Right atrium auricular region (tissue), 2 donors: ENCODE results near the gene TNNT2. TPM values are rescaled to one million over a fixed set of nuclear protein-coding genes. Genes with fewer than 3 reads are reported as not detected.

Source experiments
- DNase-seq: peaks from one replicate; pipeline ENCODE4 v3.0.0-alpha.2; 2019; ENCODE audit warnings: low spot score
- H3K27ac ChIP-seq, 2 donors: fragments of 200-600 bp; sonication (generic); 1 replicate in 1 of 2; 2 replicates in 1 of 2; pipeline ENCODE4 v1.5.1; 2016 to 2019
- H3K27me3 ChIP-seq, 2 donors: fragments of 200-600 bp; sonication (generic); one replicate each; pipeline versions ENCODE4 v1.5.1 to v1.6.0; 2017 to 2019
- H3K36me3 ChIP-seq: fragments of 200-600 bp; sonication (generic); one replicate; pipeline ENCODE4 v1.5.1; 2016
- H3K4me1 ChIP-seq, 2 donors: fragments of 200-600 bp; sonication (generic); one replicate each; pipeline versions ENCODE4 v1.5.1 to v1.6.0; 2017 to 2019
- H3K4me3 ChIP-seq, 2 donors: fragments of 200-600 bp; sonication (generic); 1 replicate in 1 of 2; 2 replicates in 1 of 2; pipeline ENCODE4 v1.5.1; 2017 to 2019; ENCODE audit warnings: mild to moderate bottlenecking in 1 of 2, moderate library complexity in 1 of 2
- H3K9me3 ChIP-seq, 2 donors: fragments of 200-600 bp; sonication (generic); one replicate each; pipeline ENCODE4 v1.5.1; 2019
- CTCF ChIP-seq, 2 donors: fragments of 200-600 bp; sonication (generic); IDR thresholded peaks; one replicate each; pipeline ENCODE4 v1.5.1; 2019; ENCODE audit warnings: antibody characterized with exemption in 2 of 2
- total RNA-seq, 2 donors: library from RNA; depleted of rRNA; stranded (reverse); fragments of >200 nt; gene quantifications; one replicate each; pipeline ENCODE4 v1.1.0, GENCODE V29; 2016

TNNT2 gene
- total RNA-seq, 2 donors from 2014 or later, result 4,112 to 12,321 TPM

GRCh38 chr1:201344206-201345080, 33.0 kb downstream of the TNNT2 start:
- DNase-seq, result no peak
- no peak overlapping the region for H3K27ac ChIP-seq
- no peak overlapping the region for H3K4me3 ChIP-seq
- no peak for TF ChIP-seq CTCF (IDR thresholded peaks at IDR 0.05)
- no peaks in the 10 kb centered on the region for H3K36me3 ChIP-seq
- no peaks in the 10 kb centered on the region for H3K9me3 ChIP-seq
- no peaks in the 10 kb centered on the region for H3K27me3 ChIP-seq
- peaks cover 0 to 22% of the 10 kb centered on the region in 2 donors for H3K4me1 ChIP-seq

DNA sequence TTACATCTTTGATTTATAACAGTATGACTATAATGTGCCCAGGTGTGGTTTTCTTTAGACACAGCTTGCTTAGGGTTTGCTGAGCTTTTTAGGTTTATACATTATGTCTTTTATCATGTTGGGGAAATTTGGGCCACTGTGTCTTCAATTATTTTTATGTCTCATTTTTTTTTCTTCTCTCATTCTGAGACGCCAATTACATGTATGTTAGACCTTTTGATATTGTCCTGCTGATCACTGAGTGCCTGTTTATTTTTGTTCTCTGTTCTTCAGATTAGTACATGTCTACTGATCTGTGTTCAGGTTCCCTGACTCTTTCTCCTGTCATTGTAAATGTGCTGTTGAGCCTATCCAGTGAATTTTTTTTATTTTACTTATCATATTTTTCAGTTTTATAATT, 36.1 kb downstream of the TNNT2 start:
- H3K4me3 ChIP-seq, result no peak overlapping the region
- H3K27me3 ChIP-seq, result no peaks in the 10 kb centered on the region
- TF ChIP-seq CTCF (IDR thresholded peaks at IDR 0.05), result no peak
- H3K9me3 ChIP-seq, result no peaks in the 10 kb centered on the region
- no peak overlapping the region for H3K27ac ChIP-seq
- peaks cover 0 to 4% of the 10 kb centered on the region in 2 donors for H3K4me1 ChIP-seq
- DNase-seq, result no peak
- no peaks in the 10 kb centered on the region for H3K36me3 ChIP-seq

DNA sequence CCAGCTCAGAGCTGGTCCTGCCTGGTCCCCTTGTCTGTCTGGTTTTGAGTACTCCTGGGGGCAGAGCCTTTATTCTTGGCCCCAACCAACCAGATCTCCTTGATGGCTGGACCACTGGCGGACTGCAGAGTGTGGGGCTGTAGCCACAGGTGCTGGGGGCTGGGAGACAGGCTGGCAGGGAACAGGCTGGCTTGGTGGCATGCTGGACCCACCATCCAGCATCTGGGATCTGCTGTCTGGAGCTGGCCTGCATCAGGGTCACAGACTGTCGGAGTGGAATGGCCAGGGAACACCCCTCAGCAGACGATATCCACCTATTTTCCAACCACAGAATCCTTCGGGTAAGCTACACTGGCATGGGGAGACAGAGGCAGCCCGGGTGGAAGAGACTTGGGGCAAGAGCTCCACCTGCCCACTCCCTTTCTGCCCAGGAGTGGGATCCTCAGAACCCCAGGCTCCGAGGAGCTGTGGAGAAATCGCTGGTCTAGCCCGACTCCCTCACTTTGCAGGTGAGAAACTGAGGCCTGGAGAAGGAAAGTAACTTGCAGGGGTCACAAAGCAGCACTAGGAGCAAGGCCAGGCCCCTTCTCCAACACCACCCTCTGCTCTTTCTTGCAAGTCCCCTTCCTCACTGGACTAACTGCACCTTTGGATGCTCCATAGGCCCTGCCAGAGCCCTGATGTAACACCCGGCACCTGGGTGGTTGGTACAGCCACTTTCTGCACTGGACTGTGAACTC, 40.6 kb downstream of the TNNT2 start:
- no peak overlapping the region for H3K27ac ChIP-seq
- H3K4me1 ChIP-seq, result peaks cover 0 to 20% of the 10 kb centered on the region in 2 donors
- TF ChIP-seq CTCF (IDR thresholded peaks at IDR 0.05), result no peak
- no peaks in the 10 kb centered on the region for H3K27me3 ChIP-seq
- H3K9me3 ChIP-seq, result no peaks in the 10 kb centered on the region
- no peaks in the 10 kb centered on the region for H3K36me3 ChIP-seq
- H3K4me3 ChIP-seq, result no peak overlapping the region
- no peak for DNase-seq

- no peak for TF ChIP-seq CTCF (IDR thresholded peaks at IDR 0.05)
- Histone ChIP-seq H3K4me3 (no peak overlapping the region), H3K9me3 (no peaks in the 10 kb centered on the region), H3K27ac (no peak overlapping the region), H3K27me3 (no peaks in the 10 kb centered on the region), H3K4me1 (peaks cover 0 to 27% of the 10 kb centered on the region in 2 donors), H3K36me3 (no peaks in the 10 kb centered on the region)
- no peak for DNase-seq
These were observed 41.6 kb downstream of the TNNT2 start for GRCh38 chr1:201335901-201336300.

- H3K27me3 ChIP-seq, result no peaks in the 10 kb centered on the region
- no peak for TF ChIP-seq CTCF (IDR thresholded peaks at IDR 0.05)
- peaks cover 0 to 33% of the 10 kb centered on the region in 2 donors for H3K4me1 ChIP-seq
- no peak overlapping the region for H3K27ac ChIP-seq
- DNase-seq, result no peak
- no peaks in the 10 kb centered on the region for H3K36me3 ChIP-seq
- H3K4me3 ChIP-seq, result no peak overlapping the region
- no peaks in the 10 kb centered on the region for H3K9me3 ChIP-seq
These were observed 42.2 kb downstream of the TNNT2 start for GRCh38 chr1:201335174-201335870.
